ENCODE measurements around the gene HAPLN3. TPM values are rescaled to one million over a fixed set of nuclear protein-coding genes. Genes with fewer than 3 reads are reported as not detected.
A peak's percentile ranks its signal among the peaks of the same experiment; 100 is the strongest.

The HAPLN3 gene
- polyA plus RNA-seq, 5 donors, result 2.4 to 4.7 (median 3.5) TPM

DNA sequence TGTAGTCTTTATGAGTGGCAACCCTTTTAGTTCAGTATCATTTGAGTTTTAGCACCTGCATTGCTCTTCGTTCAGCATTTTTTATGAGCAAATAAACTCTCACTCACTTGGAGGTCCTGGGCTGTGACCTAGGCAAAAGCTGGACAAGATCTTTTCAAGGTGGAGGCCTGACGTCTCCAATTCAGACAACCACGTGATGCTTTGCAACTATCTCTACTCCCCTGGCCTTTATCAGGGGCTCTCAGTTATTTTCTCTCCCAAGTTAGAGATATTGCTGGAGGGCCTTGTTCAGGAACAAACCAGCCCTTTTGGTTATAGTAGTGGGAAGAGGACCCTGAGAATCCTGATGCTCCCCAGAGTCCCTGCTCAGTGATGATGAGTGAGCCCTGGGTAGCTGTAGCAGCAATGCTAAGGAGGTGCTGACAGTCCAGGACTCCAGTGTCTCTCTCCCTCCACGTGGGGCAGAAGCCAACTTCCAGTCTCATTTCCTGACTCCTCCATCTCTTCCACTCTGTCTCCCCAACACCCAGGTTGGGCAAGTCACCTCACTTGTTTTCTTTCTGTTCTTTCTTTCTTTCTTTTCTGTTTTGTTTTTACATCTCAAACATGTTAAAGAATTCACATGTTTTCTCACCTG is 30.4 kb downstream of the HAPLN3 start:
- no peak for DNase-seq

- DNase-seq, result no peak
These were observed 31.9 kb downstream of the HAPLN3 start for GRCh38 chr15:88863412-88863811.

GRCh38 chr15:88860212-88860611 is 35.1 kb downstream of the HAPLN3 start:
- DNase-seq, result no peak

DNA sequence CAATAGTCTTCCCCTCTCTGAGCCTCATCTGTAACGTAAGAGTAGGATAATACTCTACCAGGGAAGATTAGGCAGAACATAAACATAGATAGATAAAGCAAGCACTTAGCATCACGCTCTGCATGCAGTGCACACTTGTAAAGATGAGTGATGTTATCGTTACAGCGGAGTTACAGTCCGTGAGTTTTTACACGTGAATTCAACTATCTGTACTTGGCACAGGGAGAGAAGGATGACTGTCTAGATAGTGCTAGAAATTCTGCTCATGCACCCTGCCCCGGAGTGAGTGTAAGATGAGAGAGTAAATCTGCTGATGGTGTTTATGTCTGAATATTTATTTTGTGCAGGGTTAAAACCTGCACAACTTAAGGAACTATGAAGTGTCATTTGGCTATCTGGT is 35.8 kb downstream of the HAPLN3 start:
- DNase-seq, result no peak

DNA sequence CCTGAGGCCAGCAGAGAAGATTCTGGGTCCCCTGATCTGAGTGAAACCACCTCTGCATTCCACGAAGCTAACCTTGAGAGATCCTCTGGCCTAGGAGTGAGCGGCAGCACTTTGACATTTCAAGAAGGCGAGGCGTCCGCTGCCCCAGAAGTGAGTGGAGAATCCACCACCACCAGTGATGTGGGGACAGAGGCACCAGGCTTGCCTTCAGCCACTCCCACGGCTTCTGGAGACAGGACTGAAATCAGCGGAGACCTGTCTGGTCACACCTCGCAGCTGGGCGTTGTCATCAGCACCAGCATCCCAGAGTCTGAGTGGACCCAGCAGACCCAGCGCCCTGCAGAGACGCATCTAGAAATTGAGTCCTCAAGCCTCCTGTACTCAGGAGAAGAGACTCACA is 36.4 kb downstream of the HAPLN3 start:
- DNase-seq, result no peak

DNA sequence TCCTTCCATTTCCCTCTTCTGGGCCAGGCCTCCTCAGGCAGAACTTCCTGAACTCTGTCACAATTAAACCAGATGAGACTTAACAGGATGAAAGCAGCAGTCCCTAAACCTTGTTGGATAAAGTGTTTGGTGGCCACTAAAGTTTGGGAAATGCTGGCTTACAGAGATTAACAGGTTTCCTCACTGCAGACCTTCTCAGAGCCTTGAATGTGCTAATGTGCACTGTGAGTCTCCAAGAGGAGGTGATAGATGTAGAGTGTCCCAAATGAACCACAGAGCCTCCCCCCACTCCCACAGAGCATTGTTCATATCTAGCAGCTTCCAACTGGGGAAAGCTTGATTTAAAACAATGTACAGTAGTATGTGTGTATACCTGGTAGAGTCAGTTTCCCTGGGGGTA is 42.9 kb downstream of the HAPLN3 start:
- no peak for DNase-seq

DNA sequence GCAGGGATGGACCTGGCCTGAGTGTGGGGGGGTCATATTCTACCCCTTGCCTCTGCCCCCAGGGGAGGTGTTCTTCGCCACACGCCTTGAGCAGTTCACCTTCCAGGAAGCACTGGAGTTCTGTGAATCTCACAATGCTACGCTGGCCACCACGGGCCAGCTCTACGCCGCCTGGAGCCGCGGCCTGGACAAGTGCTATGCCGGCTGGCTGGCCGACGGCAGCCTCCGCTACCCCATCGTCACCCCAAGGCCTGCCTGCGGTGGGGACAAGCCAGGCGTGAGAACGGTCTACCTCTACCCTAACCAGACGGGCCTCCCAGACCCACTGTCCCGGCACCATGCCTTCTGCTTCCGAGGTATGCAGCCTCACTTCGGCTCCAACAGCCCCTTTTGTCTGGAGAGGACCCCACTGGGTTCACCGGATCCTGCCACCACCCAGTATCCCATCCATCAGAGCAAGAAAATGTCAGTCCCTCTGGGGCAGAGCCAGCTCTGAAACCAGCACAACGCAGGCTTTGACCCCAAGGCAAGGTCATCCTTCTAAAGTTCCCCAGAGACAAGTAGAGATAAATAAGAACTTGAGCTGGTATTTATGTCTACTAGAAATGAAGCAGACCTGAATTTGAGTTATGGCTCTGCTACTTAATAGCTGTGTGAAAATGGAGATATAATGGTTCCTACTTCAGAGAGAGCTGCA is 45.8 kb downstream of the HAPLN3 start:
- DNase-seq, result no peak

GRCh38 chr15:88848203-88848602 is 47.1 kb downstream of the HAPLN3 start:
- no peak for DNase-seq

- DNase-seq, result no peak
These were observed 48.2 kb downstream of the HAPLN3 start for GRCh38 chr15:88847144-88847543.

- no peak for DNase-seq
These were observed 49.7 kb downstream of the HAPLN3 start for GRCh38 chr15:88845616-88846015.

- no peak for DNase-seq
These were observed 50.5 kb downstream of the HAPLN3 start for GRCh38 chr15:88844749-88845386.

DNA sequence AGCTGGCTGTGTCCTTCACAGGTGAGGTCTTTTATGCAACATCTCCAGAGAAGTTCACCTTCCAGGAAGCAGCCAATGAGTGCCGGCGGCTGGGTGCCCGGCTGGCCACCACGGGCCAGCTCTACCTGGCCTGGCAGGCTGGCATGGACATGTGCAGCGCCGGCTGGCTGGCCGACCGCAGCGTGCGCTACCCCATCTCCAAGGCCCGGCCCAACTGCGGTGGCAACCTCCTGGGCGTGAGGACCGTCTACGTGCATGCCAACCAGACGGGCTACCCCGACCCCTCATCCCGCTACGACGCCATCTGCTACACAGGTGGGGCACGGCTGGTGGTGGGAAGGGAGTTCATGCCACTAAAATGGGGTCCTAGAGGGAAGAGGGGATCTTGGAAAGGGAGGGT is 52.0 kb downstream of the HAPLN3 start:
- DNase-seq, result no peak

GRCh38 chr15:88842156-88842555 is 53.2 kb downstream of the HAPLN3 start:
- DNase-seq, result no peak

- DNase-seq, result no peak
These were observed 54.1 kb downstream of the HAPLN3 start for GRCh38 chr15:88841236-88841635.

DNA sequence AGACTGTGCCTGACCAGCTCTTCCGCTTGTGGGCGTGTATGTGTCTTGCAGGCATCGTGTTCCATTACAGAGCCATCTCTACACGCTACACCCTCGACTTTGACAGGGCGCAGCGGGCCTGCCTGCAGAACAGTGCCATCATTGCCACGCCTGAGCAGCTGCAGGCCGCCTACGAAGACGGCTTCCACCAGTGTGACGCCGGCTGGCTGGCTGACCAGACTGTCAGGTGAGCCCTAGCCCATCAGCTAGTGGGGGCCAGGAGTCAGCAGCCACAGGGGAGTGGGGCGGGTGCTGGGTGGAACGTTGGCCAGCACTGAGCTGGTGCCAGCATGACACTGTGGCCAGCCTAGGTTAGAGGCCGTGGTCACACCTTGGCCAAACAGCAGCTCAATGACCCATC is 55.4 kb downstream of the HAPLN3 start:
- DNase-seq, result no peak

DNA sequence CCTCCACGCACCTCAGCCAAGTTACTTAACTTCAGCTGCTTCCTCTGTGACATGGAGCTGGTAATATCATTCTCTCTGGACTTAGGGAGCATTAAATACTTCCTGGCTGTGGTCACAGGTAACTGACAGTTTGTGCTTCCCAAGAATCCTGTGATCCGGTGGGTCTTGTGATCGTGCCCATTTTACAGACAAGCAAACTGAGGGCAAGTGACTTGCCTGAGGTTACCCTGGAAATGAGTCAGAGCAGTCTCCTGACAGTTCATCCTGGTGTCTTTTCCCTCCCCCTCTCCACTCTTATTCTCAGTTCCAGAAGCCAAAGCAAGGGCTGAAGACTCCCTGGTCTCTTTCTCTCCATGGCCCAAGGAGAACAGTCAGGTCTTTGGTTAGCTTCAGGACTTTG is 56.2 kb downstream of the HAPLN3 start:
- no peak for DNase-seq

DNA sequence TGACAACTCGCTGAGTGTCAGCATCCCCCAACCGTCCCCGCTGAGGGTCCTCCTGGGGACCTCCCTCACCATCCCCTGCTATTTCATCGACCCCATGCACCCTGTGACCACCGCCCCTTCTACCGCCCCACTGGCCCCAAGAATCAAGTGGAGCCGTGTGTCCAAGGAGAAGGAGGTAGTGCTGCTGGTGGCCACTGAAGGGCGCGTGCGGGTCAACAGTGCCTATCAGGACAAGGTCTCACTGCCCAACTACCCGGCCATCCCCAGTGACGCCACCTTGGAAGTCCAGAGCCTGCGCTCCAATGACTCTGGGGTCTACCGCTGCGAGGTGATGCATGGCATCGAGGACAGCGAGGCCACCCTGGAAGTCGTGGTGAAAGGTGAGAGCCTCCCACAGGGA is 56.7 kb downstream of the HAPLN3 start:
- DNase-seq, result no peak

DNA sequence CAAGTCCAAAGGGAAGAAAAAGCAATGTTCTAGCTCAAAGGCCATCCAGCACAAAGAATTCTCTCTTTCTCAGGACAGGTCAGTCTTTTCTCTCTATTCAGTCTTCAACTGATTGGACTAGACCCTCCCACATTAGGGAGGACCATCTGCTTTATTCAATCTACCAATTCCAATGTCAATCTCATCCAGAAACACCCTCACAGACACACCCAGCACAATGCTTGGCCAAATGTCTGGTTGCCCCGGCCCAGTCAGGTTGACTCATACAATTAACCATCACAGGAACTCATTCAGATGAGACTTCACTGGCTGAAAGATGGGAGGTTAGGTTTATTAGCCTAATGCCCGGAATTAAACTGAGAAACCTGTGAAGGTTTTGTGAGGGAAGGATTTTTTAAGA is 59.7 kb downstream of the HAPLN3 start:
- no peak for DNase-seq

- DNase-seq, result no peak
These were observed 60.2 kb downstream of the HAPLN3 start for GRCh38 chr15:88835119-88835518.

GRCh38 chr15:88834211-88834812 is 61.0 kb downstream of the HAPLN3 start:
- DNase-seq, result peak; percentile 16 to 17

GRCh38 chr15:88833731-88834100 is 61.6 kb downstream of the HAPLN3 start:
- no peak for DNase-seq

- peak in 1 of 2 donors; percentile 0 for DNase-seq
These were observed 62.3 kb downstream of the HAPLN3 start for GRCh38 chr15:88832820-88833730.

All from right lung (tissue), 5 donors.